Memory B cell (primary cell): ENCODE results near the gene TFB2M.

ENCODE experiments used
- ATAC-seq: fragments of 150-1000 bp; cut with Tn5 transposase; 2 replicates; pipeline ENCODE4 v1.10.0; 2021; ENCODE audit warnings: low read depth, mild to moderate bottlenecking, moderate library complexity
- DNase-seq, 2 donors: peaks; one replicate each; pipeline ENCODE4 v3.0.0; 2022; ENCODE audit warnings: low spot score in 2 of 2
- H3K27ac Mint-ChIP-seq: one replicate; pipeline ENCODE4 v1.8.0; 2022; ENCODE audit warnings: mild to moderate bottlenecking, moderate library complexity, mixed read lengths
- H3K27me3 Mint-ChIP-seq: one replicate; pipeline ENCODE4 v1.8.0; 2022; ENCODE audit warnings: mixed read lengths
- H3K36me3 Mint-ChIP-seq: one replicate; pipeline ENCODE4 v1.8.0; 2022; ENCODE audit warnings: mild to moderate bottlenecking, mixed read lengths
- H3K4me1 Mint-ChIP-seq: one replicate; pipeline ENCODE4 v1.8.0; 2022; ENCODE audit warnings: mixed read lengths
- H3K4me3 Mint-ChIP-seq: one replicate; pipeline ENCODE4 v1.8.0; 2022; ENCODE audit warnings: mild to moderate bottlenecking, moderate library complexity, mixed read lengths
- H3K9me3 Mint-ChIP-seq: one replicate; pipeline ENCODE4 v1.8.0; 2022; ENCODE audit warnings: mixed read lengths

Gene TFB2M

DNA sequence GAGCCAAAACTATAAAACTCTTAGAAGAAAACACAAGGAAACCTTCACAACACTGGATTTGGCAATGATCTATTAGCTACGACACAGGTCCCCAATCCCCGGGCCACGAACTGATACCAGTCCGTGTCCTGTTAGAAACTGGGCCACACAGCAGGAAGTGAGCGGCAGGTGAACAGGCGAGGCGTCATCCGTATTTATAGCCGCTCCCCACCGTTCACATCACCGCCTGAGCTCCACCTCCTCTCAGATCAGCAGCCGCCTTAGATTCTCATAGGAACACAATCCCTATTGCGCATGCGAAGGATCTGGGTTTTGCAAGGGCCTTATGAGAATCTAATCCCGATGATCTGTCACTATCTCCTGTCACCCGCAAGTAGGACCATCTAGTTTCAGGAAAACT is 11.9 kb downstream of the TFB2M start:
- no peak for DNase-seq
- Mint-ChIP-seq H3K27me3 (no peaks in the 10 kb centered on the region), H3K36me3 (peaks cover 32% of the 10 kb centered on the region), H3K27ac (no peak overlapping the region), H3K4me1 (peaks cover 3% of the 10 kb centered on the region), H3K4me3 (no peak overlapping the region), H3K9me3 (no peaks in the 10 kb centered on the region)
- no peak for ATAC-seq

DNA sequence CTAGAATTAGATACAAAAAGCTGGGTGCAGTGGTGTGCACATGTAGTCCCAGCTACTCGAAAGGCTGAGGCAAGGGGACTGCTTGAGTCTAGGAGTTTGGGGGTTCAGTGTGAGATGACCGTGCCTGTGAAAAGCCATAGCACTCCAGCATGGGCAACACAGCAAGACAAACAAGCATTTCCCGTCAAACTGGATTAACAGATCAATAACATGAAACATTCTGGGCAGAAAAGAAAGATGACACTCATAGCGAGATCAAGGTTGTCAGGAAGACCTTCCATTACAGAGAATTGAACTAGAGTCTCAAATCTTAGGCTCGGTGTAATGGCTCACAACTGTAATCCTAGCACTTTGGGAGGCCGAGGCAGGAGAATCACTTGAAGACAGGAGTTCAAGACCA is 14.0 kb downstream of the TFB2M start:
- Mint-ChIP-seq H3K36me3 (peaks cover 32% of the 10 kb centered on the region), H3K27ac (no peak overlapping the region), H3K4me1 (peaks cover 3% of the 10 kb centered on the region)

DNA sequence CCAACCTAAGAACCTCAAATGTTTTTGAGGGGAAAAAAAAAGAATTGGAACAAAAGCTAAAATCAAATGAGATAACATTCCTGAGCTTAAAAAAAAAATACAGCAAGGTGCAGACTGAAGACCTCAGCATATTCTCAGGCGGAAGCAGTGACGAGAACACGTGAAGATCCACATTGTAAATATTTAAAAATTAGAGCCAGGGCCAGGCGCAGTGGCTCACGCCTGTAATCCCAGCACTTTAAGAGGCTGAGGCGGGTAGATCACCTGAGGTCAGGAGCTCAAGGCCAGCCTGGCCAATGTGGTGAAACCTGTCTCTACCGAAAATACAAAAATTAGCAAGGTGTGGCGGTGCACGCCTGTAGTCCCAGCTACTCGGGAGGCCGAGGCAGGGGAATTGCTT is 15.7 kb downstream of the TFB2M start:
- Mint-ChIP-seq H3K4me1 (peaks cover 3% of the 10 kb centered on the region), H3K9me3 (no peaks in the 10 kb centered on the region), H3K27me3 (no peaks in the 10 kb centered on the region), H3K4me3 (no peak overlapping the region), H3K36me3 (peaks cover 26% of the 10 kb centered on the region), H3K27ac (no peak overlapping the region)
- ATAC-seq (no peak), DNase-seq (no peak)

More for the DNA sequence above, 14.0 kb downstream of the TFB2M start:
- Mint-ChIP-seq H3K9me3 (no peaks in the 10 kb centered on the region), H3K4me3 (no peak overlapping the region), H3K27me3 (no peaks in the 10 kb centered on the region)
- ATAC-seq (no peak), DNase-seq (no peak)

DNA sequence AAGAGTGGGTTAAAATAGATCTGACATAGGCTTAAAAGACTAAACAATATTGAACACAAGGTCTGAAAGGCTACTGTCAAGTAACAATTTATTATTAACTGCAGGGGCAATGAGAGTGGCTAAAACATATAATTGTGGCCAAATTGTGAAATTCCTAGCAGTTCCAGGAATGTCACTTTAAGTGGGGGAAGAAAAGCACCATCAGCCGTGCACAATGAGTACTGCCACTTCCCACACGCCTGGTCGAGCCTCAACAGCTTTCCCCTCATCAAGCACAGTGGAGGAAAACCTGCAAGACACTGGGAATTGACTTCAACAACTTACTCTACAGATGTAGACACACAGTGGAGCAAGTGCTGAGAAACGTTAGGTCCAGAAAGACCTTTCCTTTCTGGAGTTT is 16.4 kb downstream of the TFB2M start:
- ATAC-seq: no peak
- no peak overlapping the region for H3K27ac Mint-ChIP-seq
- no peaks in the 10 kb centered on the region for H3K27me3 Mint-ChIP-seq
- DNase-seq: no peak
- no peaks in the 10 kb centered on the region for H3K9me3 Mint-ChIP-seq
- peaks cover 21% of the 10 kb centered on the region for H3K36me3 Mint-ChIP-seq
- H3K4me3 Mint-ChIP-seq: no peak overlapping the region
- peaks cover 3% of the 10 kb centered on the region for H3K4me1 Mint-ChIP-seq

DNA sequence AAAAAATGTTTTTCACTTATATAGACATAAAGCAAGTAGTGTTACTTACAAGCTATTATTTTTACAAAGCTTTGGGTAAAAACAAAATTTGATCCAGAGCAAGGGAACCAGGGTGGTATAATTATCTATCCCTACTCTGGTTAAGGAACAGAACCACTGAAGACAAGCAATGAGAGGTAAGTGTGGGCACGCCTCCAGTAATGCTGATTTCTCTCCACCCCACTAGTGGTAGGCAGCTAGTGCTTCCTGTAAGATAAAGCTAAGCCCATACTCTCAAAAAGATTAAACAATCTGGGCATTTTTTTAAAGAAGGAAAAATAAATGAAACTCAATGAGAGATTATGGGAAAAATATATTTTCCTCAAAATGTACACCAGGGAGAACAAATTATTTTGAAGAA is 22.1 kb downstream of the TFB2M start:
- no peaks in the 10 kb centered on the region for H3K9me3 Mint-ChIP-seq
- H3K27ac Mint-ChIP-seq: no peak overlapping the region
- no peak for DNase-seq
- no peak for ATAC-seq
- H3K4me1 Mint-ChIP-seq: no peaks in the 10 kb centered on the region
- H3K27me3 Mint-ChIP-seq: no peaks in the 10 kb centered on the region
- H3K4me3 Mint-ChIP-seq: no peak overlapping the region
- H3K36me3 Mint-ChIP-seq: peaks cover 22% of the 10 kb centered on the region

DNA sequence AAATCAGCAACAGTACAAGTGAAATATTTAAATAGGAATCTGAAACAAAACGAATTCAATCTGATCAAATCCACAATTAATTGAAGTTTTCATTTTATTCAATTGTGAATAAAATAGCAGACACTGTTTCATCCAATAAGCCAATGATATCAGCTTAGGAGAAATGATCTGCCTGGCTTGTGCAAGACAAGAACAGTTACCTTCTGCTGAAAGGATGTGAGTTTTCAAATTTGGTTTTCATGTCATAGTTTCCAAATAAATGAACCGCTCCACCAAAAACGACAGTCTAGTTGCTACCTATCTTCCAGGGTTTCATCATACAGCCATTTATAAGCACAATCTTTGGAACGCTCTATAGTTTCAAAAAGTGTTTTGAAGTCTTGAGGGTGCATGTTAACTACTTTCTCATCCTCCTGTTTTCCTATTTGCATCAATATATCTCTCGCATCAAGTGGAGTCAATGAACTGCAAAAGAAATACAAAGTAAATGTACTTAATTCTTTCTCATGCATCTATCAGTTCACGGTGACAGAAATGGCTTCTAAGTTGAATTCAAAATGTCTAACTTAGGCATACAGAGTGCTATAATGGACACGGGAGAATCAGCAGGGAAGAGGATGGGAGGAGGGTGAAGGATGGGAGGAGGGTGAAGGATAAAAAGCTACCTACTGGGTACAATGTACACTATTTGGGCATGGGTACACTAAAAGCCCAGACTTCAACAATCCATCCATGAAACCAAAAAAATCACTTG is 25.1 kb downstream of the TFB2M start:
- H3K27me3 Mint-ChIP-seq: no peaks in the 10 kb centered on the region
- no peaks in the 10 kb centered on the region for H3K9me3 Mint-ChIP-seq
- ATAC-seq (no peak), DNase-seq (no peak)
- no peaks in the 10 kb centered on the region for H3K4me1 Mint-ChIP-seq
- peaks cover 25% of the 10 kb centered on the region for H3K36me3 Mint-ChIP-seq
- H3K27ac Mint-ChIP-seq: no peak overlapping the region
- no peak overlapping the region for H3K4me3 Mint-ChIP-seq

DNA sequence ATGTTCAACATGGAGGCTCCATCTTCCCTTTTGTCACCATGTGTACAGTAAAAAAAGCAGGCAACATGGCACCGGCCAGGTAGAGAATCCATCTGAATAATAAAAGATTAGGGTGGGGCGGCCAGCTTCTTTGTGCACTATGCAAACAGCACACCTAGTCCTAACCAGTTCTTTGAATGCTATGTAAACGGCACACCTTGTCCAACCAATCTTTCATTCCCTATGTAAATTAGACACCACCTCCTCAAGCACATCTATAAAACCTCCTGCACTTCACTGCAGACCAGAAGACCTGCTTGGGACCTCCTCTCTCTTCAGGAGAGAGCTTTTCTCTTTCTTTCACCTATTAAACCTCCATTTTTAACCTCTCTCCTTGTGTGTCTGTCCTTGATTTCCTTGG is 28.2 kb downstream of the TFB2M start:
- ATAC-seq: no peak
- Mint-ChIP-seq H3K27ac (no peak overlapping the region), H3K27me3 (no peaks in the 10 kb centered on the region), H3K4me1 (no peaks in the 10 kb centered on the region), H3K36me3 (peaks cover 17% of the 10 kb centered on the region), H3K9me3 (no peaks in the 10 kb centered on the region), H3K4me3 (no peak overlapping the region)
- no peak for DNase-seq

DNA sequence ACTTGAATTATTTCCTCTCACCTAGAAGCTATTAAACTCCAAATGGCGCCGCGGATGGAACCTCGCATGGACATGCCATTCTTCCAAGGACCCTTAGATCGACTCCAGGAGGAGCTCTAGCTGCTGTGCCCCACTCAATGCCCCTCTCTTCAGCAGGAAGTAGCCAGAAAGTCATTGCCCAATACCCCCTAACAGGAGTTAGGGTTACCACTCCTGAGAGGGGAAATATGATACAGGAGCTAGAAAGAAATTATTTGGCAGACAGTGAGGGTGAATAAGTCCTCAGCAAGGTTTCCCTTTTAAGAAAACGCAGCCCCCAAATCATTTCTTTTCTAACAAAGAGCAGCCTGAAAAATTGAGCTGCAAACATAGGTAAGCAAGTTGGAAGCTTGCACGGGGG is 28.6 kb downstream of the TFB2M start:
- ATAC-seq: no peak
- Mint-ChIP-seq H3K4me3 (no peak overlapping the region), H3K27me3 (no peaks in the 10 kb centered on the region), H3K36me3 (peaks cover 17% of the 10 kb centered on the region), H3K27ac (no peak overlapping the region), H3K9me3 (no peaks in the 10 kb centered on the region), H3K4me1 (no peaks in the 10 kb centered on the region)
- DNase-seq: no peak

DNA sequence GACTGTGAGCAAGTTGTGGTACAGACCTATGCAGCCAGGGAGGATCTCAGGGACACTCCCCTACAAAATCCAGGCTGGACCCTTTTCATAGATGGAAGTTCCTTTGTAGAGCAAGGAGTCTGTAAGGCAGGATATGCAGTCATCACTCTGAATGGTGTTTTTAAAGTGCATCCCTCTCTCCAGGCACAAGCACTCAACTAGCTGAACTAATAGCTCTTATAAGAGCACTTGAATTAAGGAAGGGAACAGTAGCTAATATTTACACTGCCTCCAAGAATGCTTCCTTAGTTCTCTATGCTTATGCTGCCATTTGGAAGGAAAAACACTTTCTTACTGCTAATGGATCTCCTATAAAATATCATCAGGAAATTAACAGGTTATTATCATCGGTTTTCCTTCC is 31.9 kb downstream of the TFB2M start:
- H3K27ac Mint-ChIP-seq: no peak overlapping the region
- peaks cover 4% of the 10 kb centered on the region for H3K9me3 Mint-ChIP-seq

DNA sequence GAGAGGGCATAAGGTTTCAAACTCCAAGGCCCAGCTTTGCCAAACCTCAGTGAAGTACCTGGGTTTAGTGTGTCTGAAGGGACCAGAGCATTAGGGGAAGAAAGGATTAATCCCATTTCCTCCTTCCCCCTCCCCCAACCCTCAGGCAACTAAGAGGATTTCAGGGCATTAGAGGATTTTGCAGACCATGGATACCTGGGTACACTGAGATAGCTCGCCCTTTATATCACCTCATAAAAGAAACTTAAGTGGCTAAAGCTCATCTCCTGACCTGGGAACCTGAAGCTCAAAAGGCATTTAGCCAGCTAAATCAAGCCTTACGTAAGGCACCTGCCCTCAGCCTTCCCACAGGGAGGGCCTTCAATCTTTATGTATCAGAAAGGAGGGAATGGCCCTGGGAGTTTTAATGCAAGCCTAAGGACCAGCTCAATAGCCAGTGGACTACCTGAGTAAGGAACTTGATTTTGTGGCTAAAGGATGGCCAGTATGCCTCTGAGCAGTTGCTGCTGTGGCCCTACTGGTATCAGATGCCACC is 32.6 kb downstream of the TFB2M start:
- Mint-ChIP-seq H3K4me3 (no peak overlapping the region), H3K9me3 (peaks cover 4% of the 10 kb centered on the region), H3K27ac (no peak overlapping the region), H3K4me1 (no peaks in the 10 kb centered on the region), H3K36me3 (peaks cover 4% of the 10 kb centered on the region), H3K27me3 (no peaks in the 10 kb centered on the region)
- DNase-seq (no peak), ATAC-seq (no peak)

More for the DNA sequence above, 31.9 kb downstream of the TFB2M start:
- H3K27me3 Mint-ChIP-seq: no peaks in the 10 kb centered on the region
- no peak overlapping the region for H3K4me3 Mint-ChIP-seq
- DNase-seq (no peak), ATAC-seq (no peak)
- peaks cover 8% of the 10 kb centered on the region for H3K36me3 Mint-ChIP-seq
- H3K4me1 Mint-ChIP-seq: no peaks in the 10 kb centered on the region

DNA sequence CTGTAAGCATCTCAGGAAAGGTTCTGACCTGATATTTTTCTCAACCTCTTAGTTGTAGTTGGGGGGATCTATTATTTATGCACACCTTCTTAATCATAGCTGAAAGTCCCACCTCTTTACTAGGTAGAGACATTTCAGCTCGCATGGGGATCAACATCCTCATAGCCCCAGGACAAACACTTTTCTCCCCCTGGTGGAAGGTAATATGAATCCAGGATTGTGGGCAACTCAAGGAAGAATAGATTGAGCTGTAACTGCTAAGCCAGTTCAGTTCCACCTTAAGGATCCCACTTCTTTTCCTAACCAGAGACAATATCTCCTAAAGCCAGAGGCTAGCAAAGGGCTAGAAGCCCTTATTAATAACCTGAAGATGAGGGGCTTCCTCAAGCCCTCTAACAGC is 33.5 kb downstream of the TFB2M start:
- Mint-ChIP-seq H3K27ac (no peak overlapping the region), H3K27me3 (no peaks in the 10 kb centered on the region), H3K4me3 (no peak overlapping the region), H3K4me1 (peaks cover 3% of the 10 kb centered on the region), H3K36me3 (peaks cover 4% of the 10 kb centered on the region), H3K9me3 (peaks cover 4% of the 10 kb centered on the region)
- DNase-seq (no peak), ATAC-seq (no peak)

DNA sequence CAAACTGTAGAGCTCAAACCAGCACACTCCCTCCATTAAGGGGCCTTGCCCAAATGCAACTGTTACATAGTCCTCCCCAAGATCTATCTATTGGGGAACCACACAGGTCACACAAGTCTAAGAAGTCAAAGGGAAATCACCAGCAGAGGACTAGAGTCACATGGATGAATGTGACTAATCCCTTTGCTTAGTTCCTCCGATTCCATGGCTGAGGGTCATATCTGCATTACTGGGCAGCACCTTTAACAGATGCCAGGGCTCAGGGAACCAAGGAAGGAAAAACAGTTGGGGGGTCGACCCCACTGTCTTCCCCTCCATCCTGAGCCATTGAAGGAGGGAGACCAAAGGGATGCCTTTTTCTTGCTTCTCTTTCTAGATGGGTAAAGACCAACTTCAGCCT is 35.6 kb downstream of the TFB2M start:
- DNase-seq: no peak
- H3K4me3 Mint-ChIP-seq: no peak overlapping the region
- ATAC-seq: no peak
- H3K27ac Mint-ChIP-seq: no peak overlapping the region
- peaks cover 7% of the 10 kb centered on the region for H3K4me1 Mint-ChIP-seq
- H3K27me3 Mint-ChIP-seq: no peaks in the 10 kb centered on the region
- H3K36me3 Mint-ChIP-seq: peaks cover 4% of the 10 kb centered on the region
- H3K9me3 Mint-ChIP-seq: peaks cover 6% of the 10 kb centered on the region

DNA sequence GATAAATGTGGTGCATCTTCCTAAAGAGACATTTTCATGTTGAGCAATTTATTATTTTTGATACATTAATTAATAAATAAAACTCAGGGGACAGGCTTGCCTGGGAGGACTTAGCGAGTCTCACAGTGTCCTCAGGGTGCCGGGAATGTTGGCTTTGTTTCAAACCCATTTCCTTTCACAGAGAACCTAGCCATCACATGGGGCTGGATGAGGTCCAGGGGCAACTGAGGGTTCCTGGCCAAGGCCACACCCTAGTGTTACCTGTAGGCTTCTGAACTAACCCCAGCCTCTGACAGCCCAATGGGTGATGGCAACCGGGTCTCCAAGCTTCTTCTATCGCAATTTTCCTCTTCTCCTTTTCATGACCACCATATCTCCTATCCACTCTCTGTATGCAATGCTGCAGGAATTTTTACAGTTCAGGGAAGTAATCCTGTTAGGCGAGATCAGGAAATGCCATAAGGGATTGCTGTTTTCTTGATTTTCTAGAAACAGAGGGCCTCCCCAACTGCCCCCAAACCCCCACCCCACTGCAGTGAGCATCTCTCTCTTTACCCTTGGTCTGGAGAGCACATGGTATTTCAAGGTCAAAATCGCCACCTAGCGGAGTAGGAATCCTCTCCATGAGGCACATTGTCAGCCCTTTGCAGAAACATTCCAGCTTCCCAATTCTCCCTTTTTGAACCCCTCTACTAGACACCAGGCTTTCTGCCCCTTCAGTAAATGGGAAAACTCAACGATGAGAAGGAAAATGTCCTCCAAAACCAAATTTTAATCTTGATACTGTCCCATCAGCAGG is 36.9 kb downstream of the TFB2M start:
- Mint-ChIP-seq H3K27ac (no peak overlapping the region), H3K9me3 (peaks cover 6% of the 10 kb centered on the region), H3K36me3 (peaks cover 4% of the 10 kb centered on the region), H3K27me3 (no peaks in the 10 kb centered on the region), H3K4me1 (peaks cover 7% of the 10 kb centered on the region), H3K4me3 (no peak overlapping the region)
- ATAC-seq (no peak), DNase-seq (no peak)

DNA sequence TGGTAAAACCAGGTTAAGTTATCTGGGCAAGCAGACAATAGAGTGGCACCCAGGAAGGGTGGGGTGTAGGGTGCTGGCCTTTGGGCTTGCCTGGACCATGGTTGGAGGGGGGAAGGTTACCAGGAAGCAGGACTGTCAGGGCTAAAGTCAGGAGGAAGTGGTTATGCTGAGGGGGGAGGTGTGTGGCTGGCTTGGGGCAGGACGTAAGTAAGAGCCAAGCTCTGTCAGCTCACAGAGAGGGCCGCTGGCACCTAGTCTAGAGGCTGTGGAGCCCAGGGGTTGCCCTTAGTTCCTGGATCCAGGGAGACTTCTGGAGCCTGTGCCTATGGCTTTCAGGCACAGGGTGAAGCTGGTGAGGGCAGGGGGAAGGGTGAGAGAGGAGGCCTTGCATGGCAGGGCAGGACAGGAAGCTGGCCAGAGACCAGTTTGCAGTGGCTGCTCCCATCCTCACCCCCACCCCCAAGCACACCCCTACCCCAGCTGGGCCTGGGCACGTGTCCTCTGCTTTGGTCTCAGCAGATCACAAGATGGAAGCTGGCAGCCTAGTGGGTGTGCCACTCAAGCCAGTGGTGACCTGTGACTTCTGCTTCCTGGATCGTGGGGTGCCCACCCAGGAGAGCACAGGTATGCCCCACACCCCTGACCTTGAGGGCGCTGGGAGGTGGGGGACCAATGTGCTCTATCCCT is 38.5 kb downstream of the TFB2M start:
- peaks cover 4% of the 10 kb centered on the region for H3K36me3 Mint-ChIP-seq
- peaks cover 7% of the 10 kb centered on the region for H3K4me1 Mint-ChIP-seq
- H3K27me3 Mint-ChIP-seq: no peaks in the 10 kb centered on the region
- H3K9me3 Mint-ChIP-seq: peaks cover 6% of the 10 kb centered on the region
- no peak overlapping the region for H3K27ac Mint-ChIP-seq
- ATAC-seq: peak; percentile 43
- no peak overlapping the region for H3K4me3 Mint-ChIP-seq
- no peak for DNase-seq
